NCI-H345 (cell line): Measurements from ENCODE around the gene KLHDC8B.

ENCODE experiments used
- DNase-seq: peaks from one replicate; lab custom pipeline; 2025; lab: John Stamatoyannopoulos, UW

Gene KLHDC8B

DNA sequence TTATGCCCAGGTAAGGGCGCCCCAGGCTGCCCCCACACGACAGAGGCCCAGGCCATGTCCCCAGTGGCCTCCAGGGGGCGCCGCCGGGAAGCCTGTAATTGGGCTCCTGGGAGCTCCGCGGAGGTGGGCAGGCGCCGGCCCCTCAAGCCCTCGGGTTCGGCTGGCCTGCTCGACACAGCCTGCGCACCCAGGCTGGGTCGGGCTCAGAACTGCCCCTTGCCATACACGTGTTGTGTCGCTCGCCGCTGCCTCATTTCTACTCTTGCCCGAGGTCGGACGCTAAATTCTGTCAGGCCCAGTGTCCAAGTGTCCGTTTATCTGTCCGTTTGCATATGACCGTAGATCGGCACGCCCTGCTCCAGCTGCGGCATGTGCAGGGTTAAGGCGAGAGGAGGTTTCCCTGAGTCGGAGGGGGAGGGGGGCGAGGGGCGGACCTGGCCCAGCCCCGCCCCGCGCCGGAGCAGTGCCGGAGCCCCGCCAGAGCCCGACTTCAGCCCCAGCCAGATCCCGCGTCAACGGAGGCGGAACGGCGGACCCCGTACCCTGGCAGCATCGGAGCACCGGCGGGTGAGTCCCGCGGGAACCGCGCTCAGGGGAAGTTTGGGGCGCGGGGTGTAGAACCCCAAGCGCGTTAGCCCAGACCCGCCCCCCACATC lies at the start of gene KLHDC8B:
Gene KLHDC8B (plus strand): TSS at position 480 of the 656 bp plus-strand sequence. CDS start 1,172 bp downstream, outside the sequence.
- peak; percentile 64 for DNase-seq

DNA sequence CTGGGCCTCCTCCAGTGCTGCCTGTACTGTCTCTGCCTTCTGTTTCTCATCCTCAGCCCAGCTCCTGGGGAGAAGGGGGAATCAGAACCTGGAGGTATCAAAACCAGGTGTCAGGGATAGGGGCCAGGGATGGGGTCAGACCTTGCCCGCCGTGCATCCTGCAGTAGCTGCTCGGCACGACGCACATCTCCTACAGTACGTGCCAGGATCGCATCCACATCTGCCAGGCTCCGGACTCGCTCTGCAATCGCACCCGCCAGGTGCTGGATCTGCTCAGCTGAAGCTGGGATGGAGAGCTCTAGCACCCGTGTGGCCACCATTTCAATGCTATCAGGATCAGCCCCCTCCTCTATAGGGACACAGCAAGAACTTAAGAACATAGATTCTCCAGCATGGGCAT lies 49.4 kb upstream of the KLHDC8B start:
- no peak for DNase-seq

DNA sequence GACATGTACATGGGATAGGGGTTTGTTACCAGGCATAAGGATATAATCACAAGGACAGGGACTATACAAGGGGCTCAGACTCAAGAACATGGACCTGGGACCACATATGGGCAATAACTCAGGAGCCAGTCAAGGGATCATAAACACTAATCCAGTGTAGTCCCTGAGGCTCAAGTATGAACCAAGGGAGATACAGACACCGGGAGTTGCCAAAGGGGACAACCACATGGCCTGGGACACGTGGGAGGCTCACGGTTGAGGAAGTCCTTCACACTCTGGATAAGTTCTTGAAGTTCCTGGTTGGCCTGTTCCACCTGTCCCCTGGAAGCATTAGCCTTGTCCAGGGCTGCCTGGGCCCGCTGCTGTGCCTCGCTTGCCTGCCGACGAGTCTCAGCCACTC lies 48.9 kb upstream of the KLHDC8B start:
- DNase-seq: no peak

DNA sequence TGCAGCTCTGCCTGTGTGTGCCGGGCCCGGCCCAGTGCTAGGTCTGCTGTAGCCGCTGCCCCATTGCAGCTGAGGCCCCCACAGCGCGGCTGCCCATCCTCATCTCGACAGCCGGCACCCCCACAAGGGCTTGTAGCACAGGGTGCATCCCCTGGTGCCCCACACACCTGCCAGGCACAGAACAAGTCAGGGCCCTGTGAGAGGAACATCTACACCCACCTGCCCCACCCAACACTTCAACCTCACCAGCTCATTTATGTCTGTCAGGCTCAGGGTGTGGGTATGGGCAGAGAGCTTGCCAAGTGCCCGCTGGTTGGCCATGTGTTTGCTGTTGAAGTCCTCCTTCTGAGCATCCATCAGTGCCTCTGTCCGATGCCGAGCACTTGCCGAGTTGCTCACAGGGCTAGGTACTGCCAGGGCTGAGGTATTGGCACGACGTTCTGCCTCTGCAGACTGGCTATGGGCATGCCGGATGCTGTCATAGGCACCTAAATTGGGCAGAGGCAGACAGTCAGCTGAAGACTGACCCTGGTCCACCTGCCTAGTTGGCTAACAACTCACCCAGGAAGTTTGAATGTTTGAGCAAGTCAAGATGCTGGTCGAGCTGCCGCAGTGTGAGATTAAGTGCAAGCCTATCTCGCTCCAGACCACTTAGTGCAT lies 48.4 kb upstream of the KLHDC8B start:
- DNase-seq: no peak

DNA sequence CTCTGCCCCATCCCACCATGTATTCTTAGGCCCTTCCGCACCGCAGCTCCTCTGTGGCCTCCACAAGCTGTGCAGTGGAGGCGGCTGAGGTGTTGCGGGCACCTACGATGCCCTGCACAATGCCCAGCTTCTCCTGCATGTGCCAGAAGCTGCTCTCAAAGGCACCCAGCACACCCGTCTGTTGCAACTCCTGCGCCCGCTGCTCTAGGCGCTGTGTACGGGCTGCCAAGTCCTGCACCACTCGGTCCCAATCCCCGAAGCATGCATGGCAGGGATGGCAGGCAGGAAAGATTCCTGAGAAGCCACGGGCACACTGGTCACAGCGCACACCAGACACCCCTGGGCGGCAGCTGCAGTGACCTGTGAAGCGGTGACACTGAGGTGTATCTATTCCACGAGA lies 47.7 kb upstream of the KLHDC8B start:
- DNase-seq: no peak

DNA sequence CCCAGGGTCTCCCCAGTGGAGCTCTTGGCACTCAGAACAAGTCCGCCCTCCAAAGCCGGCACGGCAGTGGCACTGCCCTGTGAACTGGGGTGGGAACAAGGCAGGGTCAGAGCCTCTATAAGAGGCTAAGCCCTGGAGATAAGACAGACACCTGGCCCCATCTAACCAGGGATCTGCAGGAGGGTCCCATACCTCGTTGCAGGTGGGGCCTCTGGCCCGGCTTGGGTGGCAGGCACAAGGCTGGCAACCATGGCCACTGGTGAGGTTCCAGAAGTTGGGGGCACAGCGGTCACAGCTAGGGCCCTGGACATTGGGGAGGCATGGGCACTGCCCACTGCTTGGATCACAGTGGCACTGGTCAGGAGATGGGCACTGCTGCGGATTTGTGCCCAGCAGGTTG lies 47.2 kb upstream of the KLHDC8B start:
- DNase-seq: no peak

DNA sequence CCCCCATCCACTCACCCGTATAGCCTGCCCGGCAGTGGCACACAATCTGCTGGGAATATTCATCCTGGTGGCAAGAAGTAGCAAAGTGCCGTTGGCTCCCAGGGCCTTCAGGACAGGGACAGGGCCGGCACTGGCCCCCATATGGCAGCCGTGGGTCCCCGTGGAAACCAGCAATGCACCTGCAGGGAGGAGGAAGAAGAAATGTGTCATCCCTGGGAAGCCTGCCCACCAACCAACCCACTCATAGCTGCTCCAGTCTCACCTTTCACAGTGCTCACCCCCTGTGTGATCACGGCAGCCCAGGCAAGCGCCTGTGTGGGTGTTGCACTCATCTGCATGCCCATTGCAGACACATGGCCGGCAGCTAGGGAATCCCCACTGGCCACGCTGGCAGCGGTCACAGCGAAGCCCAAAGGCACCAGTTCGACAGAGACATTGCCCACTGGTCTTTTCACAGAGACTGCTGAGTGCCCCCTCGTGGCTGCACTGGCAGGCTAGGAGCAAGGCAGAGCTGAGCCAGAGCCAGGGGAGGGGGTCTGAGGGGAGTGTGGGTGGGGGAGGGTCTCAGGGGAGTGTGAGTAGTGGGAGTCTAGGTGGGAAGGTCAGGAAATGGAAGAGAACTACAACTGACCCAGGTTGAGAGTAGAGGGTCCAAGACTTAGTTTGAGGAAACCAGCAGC lies 46.3 kb upstream of the KLHDC8B start:
- no peak for DNase-seq

DNA sequence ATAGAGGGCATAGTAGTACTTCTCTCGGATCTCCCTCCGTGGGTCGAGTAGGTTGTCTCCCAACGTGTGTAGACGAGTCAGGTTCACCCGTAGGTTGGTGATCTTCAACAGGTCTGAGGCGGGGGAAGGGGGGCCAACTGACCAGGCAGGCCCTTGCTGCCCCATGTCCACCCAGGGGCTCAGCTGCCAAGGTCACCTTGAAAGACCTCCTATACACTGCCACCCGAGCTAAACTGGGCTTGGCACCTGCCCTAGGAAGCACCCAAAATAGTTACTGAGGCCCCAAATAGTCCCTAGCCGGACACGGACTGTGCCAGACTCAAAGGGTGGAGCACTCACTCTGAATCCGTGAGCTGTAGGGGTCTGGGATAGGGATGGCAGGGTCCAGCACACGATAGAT lies 40.4 kb upstream of the KLHDC8B start:
- DNase-seq: no peak

DNA sequence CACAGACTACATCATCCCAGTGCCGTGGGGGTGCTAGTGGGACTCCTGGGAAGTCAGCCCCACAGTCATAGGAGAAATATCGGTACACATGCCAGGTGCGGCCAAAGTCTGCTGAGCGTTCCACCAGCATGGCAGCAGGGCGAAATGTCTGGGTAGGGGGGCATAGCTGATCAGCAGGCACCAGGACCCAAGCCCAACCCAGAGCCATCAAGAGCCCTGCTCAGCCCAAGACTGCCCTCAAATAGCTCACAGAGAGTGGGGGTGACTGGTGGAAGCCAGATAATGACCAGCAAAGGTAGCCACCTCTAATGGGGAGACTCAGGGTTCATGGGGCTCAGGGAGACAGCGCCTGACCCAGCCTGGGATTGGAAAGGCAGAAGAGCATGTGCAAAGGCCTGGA lies 39.8 kb upstream of the KLHDC8B start:
- no peak for DNase-seq

DNA sequence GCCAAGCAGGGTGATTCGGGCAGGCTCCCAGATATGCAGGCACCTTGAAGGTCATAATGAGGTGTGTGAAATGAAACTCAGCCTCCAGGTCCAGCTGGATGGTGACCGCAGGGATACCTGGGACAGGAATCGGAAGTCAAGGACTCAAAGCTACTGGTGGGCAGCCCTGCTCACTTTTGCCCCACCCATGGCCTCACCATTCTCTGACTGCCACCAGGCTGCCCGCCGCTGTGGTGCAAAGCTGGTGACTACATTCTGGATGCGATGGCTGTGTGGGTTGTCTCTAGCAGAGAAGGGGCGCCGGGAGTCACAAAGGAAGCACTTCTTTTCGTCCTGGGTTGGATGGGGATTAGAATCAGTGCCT lies 39.3 kb upstream of the KLHDC8B start:
- DNase-seq: no peak

DNA sequence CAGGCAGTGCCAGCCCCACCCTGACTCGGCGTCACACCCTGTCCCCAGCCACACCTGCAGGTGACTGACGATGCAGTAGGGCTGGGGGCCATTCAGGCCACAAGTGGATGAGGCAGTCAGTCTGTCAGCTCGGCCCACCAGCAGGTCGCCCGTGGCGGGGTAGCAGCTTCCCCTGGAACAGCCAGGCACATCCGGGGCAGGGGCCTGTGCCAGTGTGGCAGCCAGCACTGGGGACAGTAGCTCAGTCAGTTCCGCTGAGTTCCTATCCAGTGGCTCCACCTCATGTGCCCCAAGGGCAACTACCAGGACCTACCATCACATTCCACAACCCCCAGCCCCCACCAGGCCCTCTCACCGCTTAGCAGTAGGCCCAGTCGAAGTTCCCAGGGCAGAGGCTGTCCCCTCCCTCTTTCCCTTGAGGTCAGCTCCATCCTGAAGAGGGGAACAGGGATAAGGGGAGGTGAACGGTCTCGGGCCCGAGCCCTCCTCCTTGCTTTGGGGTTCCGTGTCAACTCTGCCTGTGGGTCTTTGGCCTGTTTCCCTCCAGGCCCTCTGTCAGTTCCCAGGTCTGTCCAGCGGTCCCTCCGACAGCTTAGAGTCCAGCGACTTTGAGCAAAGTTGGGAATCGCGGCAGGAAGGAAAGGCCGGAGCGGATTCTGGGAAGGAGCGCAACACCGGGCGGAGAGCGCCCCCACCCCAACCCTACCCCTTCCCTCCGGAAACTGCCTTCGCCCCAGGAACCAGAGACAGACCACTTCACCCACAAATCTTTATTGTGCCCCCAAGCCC lies 38.8 kb upstream of the KLHDC8B start, which contains the start of gene LAMB2:
Gene LAMB2 (minus strand): TSS at position 614 of the 789 bp plus-strand sequence. CDS start 183 bp downstream, at position 431.
- peak; percentile 40 for DNase-seq

DNA sequence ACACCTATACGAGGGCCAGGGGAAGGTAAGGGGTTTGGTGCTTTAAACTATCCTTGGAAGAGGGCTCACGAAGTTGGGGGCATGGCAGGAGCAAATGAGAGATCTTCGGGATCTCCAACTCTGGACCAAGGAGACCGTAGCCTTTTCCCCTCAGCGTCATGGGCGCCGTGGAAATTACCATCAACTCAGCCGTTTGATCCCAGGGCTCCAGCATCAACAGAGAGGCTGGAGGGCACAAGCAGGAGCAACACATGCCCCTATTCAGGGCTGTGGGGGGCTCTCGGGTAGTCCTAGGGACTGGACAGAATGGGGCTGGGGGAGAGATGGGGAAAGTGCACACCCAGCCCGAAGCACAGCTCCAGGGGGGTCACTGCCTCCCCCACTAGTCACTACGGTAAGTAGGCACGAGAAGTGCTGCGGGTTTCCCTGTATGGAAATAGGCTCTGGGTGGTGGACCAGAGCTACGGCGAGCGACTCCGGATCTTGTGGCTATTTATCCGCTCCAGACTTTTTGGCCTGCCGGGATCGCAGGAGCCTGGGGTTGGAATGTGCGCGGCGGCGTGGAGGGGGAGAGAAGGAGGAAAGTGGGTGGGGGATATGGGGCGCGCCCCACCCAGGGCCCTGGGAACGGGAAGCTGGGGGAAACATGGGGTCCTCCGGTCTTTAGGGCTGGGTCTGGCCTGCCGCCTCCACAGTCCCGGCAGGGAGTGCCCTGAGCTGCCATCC lies 38.0 kb upstream of the KLHDC8B start:
- peak; percentile 76 for DNase-seq

DNA sequence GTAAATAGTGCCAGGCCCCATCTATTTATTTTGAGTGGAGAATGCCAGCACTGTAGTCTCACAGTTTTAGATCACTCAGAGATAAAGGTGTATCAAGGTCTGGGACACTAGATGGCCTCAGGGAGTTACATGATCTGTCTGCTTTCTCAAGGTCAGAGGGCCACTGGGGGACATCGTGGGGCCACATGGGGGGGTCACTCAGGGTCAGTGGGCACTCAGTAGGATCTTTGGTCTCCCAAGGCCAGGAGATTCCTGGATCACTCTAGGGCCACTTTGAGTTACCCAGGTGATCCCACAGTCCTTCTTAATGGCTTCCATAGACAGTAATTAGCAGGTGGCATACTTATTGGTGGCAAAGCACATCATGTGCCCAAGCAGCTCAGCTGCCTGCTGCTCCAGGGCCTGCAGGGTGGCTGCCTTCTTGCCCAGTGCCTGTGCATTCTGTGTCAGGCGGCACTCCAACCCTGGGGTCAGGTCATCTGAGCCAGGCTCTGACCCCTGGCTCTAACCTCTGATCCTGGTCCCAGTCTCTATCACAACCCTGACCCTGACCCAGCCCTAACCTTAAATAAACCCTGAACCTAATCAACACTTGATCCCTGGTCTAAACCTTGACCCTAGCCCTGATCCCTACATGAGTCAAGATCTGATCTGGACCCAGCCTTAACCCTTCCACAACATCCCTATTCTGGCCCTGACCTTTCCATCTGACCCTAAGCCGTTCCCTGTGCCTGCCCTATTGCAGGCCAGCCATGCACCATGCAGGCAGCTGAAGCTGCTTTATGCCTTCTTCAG lies 36.7 kb upstream of the KLHDC8B start:
- DNase-seq: no peak

DNA sequence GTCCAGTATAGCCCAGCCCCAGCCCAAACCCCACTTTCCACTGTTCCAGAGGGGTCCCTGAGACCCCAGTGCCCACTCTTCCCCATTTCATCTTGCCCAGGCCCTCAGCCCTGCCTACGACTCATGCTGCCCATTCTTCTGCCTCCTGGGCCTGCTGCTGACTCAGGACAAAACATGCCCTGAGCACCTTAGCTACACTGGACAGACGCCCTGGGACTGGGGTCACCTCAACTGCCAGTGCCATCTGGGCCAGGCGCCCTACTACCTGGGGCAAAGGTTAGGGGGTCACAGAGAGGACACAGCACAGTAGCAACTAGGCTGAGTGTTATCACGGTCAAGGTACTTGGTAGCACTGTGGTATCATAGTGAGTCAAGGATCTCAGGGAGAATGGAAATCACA lies 35.9 kb upstream of the KLHDC8B start:
- no peak for DNase-seq

DNA sequence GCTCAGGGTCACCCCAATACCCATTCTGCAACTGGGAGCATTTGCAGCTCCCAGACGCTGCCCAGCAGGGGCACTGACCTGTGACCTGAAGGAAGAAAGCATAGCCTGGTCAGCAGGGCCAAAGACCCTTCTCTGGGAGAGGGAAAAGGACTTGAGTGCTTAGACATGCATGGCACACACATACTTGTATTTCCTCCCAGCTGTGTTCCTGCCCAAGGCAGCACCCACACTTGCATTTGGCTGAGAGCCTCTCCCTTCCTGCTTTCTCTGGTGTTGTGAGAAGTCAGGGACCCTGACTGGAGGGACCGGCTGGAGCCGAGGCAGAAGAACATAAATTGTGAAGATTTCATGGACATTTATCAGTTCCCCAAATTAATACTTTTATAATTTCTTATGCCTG lies 31.3 kb upstream of the KLHDC8B start:
- DNase-seq: no peak

DNA sequence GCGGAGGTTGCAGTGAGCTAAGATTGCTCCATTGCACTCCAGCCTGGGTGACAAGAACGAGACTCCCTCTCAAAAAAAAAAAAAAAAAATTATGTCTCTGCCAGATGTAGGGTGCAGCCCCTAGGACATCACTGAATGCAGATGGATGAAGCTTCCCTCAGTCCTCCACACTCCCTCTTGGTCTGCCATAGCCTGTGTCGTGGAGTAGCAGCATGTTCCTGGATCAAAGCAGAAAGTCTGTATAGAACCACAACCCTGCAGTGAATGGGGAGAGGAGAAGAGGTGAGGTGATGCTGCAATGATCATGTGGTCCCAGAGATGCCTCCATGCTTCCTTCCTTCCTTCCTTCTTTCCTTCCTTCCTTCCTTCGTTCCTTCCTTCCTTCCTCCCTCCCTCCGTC lies 23.2 kb upstream of the KLHDC8B start:
- DNase-seq: no peak

DNA sequence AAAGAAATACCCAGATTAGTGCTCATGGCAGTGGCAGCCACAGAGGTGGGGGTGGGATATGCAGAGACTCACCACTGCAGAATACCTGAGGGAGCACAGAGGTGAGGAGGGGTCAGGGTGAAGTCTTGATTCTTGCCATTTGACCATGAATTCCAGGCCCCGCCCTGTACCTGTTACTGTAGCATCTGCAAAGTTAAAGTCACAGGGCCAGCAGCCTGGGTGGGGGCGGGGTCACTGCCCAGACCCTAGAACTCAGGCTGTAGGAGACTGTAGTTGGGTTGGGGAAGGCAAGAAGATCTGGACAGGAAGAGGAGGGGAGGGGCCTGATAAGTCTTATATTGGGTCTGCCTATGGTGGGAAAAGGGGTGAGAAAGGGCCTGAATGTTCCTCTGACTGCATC lies 19.8 kb upstream of the KLHDC8B start:
- no peak for DNase-seq

DNA sequence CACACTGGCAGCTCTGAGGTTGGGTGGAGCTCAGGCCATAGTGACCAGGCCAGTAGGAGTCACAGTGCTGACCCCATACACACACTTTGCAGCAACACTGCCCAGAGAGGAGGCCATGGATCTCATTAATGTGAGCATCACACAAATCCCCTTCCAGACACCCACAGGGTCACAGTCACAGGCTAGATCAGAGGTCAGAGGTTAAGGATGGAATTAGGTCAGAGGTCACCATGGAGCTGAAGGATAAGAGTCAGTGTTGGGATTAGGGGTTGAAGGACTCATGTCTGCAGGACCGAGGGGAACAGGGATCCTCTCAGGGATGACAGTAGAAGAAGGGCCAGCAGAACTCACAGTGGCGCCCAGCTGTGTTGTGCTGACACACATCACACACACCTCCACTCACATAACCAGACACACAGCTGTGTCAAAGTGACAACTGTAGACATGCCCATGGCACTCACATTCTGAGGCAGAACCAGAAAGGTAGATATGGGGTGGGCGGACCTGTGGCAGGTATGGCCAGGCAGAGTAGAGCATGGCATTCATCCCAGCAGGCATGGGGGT lies 18.0 kb upstream of the KLHDC8B start:
- DNase-seq: no peak

DNA sequence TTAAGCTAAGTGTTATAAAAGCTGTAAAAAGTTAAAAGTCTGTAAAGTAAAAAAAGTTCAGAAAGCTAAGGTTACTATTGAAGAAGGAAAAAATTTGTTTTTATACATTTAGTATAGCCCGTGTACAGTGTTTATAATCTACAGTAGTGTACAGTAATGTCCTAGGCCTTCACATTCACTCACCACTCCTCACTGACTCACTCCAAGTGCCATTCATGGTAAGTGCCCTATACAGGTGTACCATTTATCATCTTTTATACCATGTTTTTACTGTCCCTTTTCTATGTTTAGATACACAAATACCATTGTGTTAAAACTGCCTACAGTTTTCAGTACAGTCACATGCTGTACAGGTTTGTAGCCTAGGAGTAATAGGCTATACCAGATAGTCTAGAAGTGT lies 14.1 kb upstream of the KLHDC8B start:
- DNase-seq: no peak

DNA sequence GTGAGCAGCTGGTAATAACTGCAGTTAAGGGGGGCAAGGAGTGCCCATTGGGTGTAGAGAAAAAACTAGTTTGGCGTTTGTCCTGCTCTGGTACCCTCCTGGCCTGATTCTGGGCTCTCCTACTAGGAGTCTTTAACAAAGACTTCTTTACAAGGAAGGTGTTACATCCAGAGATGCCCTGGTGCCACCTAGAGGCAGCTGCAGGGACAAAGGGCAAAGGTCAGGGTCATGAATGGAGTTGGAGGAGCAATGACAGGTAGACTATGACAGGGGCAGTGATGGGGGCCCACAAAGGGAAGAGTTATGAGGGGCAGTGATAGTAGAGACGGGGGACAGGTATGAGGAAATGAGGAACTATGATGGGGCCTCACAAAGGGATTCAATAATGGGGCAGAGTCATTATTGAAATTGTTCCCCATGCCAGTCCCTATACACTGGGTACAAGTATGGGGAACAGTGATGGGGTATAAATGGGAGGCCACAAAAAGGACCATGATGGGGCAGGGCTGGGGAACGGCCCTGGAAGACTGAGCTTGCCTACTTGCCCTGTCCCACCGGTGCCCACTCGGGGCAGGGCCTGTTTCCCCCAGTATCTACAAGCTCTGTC lies 13.2 kb upstream of the KLHDC8B start:
- DNase-seq: no peak
